SK-N-DZ (cell line): ENCODE measurements around the gene CCDC3. TPM values are rescaled to one million over a fixed set of nuclear protein-coding genes. Genes with fewer than 3 reads are reported as not detected.
"Not testable (repeated sequence)": the region's sequence is repeated elsewhere in the genome, so short reads cannot be mapped to it uniquely, and the experiment has no call there.

ENCODE experiments used
- DNase-seq: peaks from one replicate; pipeline ENCODE4 v3.0.0-alpha.2; 2015; ENCODE audit warnings: low spot score
- polyA plus RNA-seq, 2 experiments: library from polyadenylated mRNA; depleted of rRNA; stranded (reverse); fragments of >200 nt; gene quantifications; 2 replicates each; pipeline ENCODE4 v1.2.3, GENCODE V29; 2014

Gene CCDC3
- 10.5 and 11.5 TPM in 2 replicates for polyA plus RNA-seq (2014; cell fraction: cytosol; rRNA removed)
- 4.8 and 5.1 TPM in 2 replicates for polyA plus RNA-seq (2014; cell fraction: nucleus; rRNA removed)

- DNase-seq: no peak
These were observed at the start of gene CCDC3 for GRCh38 chr10:13001041-13001886. CCDC3 (minus strand) TSS chr10:13001713; CDS start chr10:13001570, 143 bp downstream.

GRCh38 chr10:13051126-13051694 is 49.7 kb upstream of the CCDC3 start:
- DNase-seq: no peak

GRCh38 chr10:13049774-13050420 is 48.4 kb upstream of the CCDC3 start:
- DNase-seq: no peak

- no peak for DNase-seq
These were observed 47.2 kb upstream of the CCDC3 start for GRCh38 chr10:13048762-13049161.

GRCh38 chr10:13047529-13048206 is 46.2 kb upstream of the CCDC3 start:
- DNase-seq: no peak

GRCh38 chr10:13046851-13047528 is 45.5 kb upstream of the CCDC3 start:
- DNase-seq: no peak

GRCh38 chr10:13043520-13043919 is 42.0 kb upstream of the CCDC3 start:
- DNase-seq: no peak

GRCh38 chr10:13039761-13040160 is 38.2 kb upstream of the CCDC3 start:
- no peak for DNase-seq

GRCh38 chr10:13038391-13038790 is 36.9 kb upstream of the CCDC3 start:
- no peak for DNase-seq

GRCh38 chr10:13037832-13038231 is 36.3 kb upstream of the CCDC3 start:
- no peak for DNase-seq

GRCh38 chr10:13036841-13037240 is 35.3 kb upstream of the CCDC3 start:
- DNase-seq: no peak

GRCh38 chr10:13035731-13036130 is 34.2 kb upstream of the CCDC3 start:
- DNase-seq: not testable (repeated sequence)

GRCh38 chr10:13026873-13027272 is 25.4 kb upstream of the CCDC3 start:
- no peak for DNase-seq

- DNase-seq: no peak
These were observed 22.2 kb upstream of the CCDC3 start for GRCh38 chr10:13023754-13024153.

- no peak for DNase-seq
These were observed 17.8 kb upstream of the CCDC3 start for GRCh38 chr10:13019280-13019679.

GRCh38 chr10:13018171-13018570 is 16.7 kb upstream of the CCDC3 start:
- DNase-seq: no peak

- no peak for DNase-seq
These were observed 15.4 kb upstream of the CCDC3 start for GRCh38 chr10:13016886-13017285.

GRCh38 chr10:13016426-13016825 is 14.9 kb upstream of the CCDC3 start:
- DNase-seq: no peak

GRCh38 chr10:13006037-13006436 is 4.5 kb upstream of the CCDC3 start:
- no peak for DNase-seq

- no peak for DNase-seq
These were observed 2.2 kb upstream of the CCDC3 start for GRCh38 chr10:13003759-13004158.

- DNase-seq: no peak
These were observed 1.5 kb upstream of the CCDC3 start for GRCh38 chr10:13003004-13003403.

- no peak for DNase-seq
These were observed 337 bp upstream of the CCDC3 start for GRCh38 chr10:13001887-13002212.
